IPS DF 19.7 (cell line): ENCODE measurements around the gene PRELP.

ENCODE experiments used
- DNase-seq: peaks from one replicate; pipeline ENCODE4 v3.0.0-alpha.2; 2013; ENCODE audit warnings: low read depth, low spot score

The PRELP gene

GRCh38 chr1:203478231-203478630 is 2.6 kb downstream of the PRELP start:
- DNase-seq, result no peak

GRCh38 chr1:203478986-203479385 is 3.4 kb downstream of the PRELP start:
- no peak for DNase-seq

DNA sequence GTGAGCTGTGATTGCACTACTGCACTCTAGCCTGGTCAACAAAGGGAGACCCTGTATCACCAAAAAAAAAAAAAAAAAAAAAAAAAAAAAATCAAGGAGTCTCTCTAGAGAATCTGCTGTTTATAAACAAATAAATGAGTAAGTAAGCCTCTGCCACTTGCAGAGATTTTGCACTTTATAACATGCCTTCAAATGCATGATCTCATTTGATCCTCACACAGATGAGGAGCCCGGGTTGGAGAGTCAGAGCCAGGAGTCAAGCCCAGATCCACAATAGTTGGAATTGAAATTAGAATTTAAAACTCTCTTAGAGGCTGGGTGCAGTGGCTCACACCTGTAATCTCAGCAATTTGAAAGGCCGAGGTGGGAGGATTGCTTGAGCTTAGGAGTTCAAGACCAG is 4.0 kb downstream of the PRELP start:
- no peak for DNase-seq

GRCh38 chr1:203480084-203480483 is 4.5 kb downstream of the PRELP start:
- DNase-seq, result no peak

DNA sequence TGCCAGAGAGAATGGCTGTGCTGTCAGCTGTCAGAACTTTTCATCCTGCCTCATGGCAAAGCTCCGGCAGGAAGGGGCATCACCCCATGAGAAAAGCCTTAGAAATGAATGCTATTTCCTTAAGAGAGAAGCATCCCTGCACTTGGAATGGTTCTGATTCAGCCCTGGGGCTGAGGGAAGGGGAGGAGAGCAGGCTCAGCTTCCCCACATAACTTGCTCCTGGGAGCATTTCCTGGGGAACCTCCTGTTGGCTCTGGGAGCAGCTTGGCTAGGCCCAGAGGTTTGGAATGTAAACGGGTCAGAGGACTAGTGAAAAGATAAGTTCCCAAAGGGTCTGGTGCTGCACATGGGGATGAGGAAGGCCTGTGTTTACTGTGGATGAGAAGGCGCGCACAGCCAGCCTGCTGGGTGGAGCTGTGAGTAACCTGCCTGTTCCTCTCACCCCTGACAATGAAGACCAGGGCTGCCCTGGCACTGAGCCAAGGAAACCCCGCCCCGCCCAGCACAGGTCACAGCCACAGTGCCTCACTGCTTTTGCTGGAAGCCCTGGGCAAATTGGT is 5.0 kb downstream of the PRELP start:
- no peak for DNase-seq

DNA sequence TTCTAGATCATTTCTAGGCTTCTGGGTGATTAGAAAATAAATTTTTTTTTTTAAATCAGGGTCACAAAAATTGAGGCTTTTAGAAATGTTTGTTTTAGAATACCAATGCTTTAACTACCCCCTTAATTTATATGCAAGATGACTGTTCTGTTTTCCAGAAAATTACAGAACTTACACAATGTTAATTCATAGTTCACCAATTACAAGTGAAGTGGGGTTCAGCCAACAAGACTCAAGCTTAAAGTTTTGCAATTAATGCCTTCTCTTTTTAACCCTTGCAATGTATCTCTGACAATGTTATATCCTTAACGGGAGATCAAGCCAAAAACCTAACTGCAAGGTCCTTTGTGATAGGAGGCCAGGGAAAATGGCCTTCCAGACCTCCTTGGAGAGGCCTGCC is 5.6 kb downstream of the PRELP start:
- no peak for DNase-seq

DNA sequence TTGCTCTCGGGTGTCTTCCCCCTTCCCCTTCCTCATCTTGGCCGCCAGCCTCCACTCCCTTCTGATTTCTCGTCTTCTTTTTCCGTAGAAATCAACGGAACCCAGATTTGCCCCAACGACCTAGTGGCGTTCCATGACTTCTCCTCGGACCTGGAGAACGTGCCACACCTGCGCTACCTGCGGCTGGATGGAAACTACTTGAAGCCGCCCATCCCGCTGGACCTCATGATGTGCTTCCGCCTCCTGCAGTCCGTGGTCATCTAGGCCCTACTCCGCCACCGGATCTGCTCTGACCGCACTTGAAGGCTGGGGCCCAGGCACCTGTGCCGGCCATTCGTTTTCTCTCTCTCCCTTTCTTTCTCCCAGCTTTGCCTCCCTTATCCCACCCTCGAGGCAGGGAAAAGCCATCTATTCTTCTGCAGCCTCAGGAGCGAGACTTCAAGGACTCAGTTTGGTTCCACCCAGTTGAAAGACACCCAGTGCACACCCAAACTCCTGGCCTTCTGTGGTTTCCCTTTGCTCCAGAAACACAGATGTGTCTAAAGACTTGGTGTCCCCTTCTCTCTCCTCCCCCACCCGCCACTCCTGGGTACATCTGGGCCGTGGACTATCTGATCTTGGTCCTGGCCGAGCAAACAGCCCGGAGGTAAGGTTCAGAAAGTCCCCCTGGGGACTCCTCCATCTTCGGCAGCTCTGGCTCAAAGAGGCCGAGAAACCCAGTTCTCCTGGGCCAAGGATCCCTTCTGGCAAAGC is 11.2 kb downstream of the PRELP start:
- no peak for DNase-seq

- no peak for DNase-seq
These were observed 12.9 kb downstream of the PRELP start for GRCh38 chr1:203488539-203488938.

GRCh38 chr1:203490607-203491006 is 15.0 kb downstream of the PRELP start:
- DNase-seq, result no peak

- DNase-seq, result no peak
These were observed 16.1 kb downstream of the PRELP start for GRCh38 chr1:203491664-203492063.

DNA sequence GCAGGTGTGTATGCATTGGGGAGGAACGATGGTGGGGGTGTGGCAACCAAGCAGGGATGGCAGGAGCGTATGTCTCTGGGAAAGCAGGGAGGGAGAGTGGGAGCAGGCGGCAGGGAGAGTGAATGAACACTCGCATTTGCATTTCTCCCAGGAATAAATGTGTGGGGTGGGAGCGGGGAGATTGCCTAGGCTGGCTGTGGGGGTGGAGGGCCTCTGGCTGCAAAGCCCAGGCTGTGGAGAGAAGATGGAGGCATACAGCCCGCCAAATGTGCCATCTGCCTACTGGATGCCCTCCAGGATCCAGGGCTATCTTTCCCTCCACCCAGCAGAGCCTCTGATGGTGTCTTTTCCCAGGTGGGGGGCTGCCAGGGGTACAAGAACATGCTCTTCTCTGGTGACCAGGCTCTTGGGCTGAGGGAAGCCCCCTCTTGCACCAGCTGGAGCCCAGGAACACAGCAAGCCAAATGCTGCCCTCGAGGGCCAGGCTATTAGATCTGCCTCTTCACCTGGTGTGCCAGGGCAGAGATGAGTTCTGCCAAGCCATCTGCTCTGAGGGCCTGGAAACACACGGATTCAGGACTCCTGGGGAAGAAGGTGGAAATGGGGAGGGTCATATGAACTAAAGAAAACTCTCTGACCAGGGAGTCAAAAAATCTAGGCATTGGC is 16.6 kb downstream of the PRELP start:
- DNase-seq, result no peak

GRCh38 chr1:203492748-203493130 is 17.1 kb downstream of the PRELP start:
- no peak for DNase-seq

DNA sequence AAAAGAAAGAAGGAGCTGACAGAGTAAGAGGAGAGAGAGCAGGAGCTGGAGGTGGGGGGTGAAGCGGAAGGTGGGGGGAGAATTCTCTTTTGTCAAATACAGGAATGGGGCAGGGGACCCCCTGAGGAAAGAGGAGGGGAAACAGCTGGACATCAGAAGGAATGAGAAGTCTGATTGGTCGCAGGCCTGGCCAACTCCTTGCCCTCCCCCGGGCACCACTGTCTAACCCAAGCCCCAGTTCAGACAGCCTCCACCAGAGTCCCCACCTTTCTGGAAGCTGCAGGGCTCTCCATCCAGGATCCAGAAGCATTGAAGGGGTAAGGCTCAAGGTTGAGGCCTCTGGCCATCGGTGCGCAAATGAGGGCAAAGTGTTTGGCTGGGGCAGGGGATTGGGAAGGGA is 18.3 kb downstream of the PRELP start, which contains the start of gene OPTC:
OPTC (plus strand) TSS at position 253 of the 400 bp plus-strand sequence. CDS start 1,853 bp downstream, outside the sequence.
- DNase-seq, result no peak

- no peak for DNase-seq
These were observed 20.2 kb downstream of the PRELP start for GRCh38 chr1:203495845-203496244.

GRCh38 chr1:203497269-203497777 is 21.7 kb downstream of the PRELP start:
- no peak for DNase-seq

- DNase-seq, result no peak
These were observed 24.2 kb downstream of the PRELP start for GRCh38 chr1:203499643-203500278.

GRCh38 chr1:203500279-203500678 is 24.7 kb downstream of the PRELP start:
- DNase-seq, result no peak

GRCh38 chr1:203503836-203504235 is 28.2 kb downstream of the PRELP start:
- no peak for DNase-seq

DNA sequence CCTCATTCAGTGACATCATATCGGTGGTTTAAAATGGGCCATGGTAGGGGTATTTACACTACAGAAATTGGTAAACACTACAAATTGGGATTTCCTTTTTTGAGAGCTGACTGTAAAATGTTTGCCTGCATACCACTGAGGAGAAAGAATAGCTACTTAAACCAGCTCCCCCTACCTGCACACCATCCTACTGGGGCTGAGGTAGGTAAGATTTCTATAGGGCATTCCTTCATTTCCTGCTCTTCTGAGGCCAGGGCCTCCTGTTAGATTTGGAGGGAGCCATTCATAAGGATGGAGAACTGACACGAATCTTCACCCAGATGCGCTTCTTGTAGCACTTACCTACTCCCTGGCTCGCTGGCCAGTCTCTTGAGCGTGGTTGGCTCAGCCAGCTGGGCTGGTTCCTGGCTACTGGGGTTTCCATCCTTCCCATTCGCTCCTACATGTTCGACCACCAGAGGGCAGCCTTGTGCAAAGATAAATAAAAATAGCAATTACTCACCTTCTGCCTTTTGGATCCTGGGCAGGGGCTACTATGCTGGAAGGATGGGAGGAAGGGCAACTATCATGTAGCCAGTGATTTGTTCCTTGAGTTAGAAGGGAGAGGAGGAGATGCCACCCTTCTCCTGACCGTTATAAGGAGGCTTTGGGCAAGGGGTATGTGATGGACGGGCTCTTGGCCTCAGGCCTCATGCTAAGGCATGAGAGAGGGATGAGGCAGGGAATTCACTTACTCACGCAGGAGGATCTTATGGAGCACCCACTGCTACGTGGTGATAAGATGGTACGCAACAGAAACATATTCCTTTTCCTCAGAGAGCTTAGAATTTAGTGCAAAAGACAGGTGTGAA is 29.0 kb downstream of the PRELP start:
- DNase-seq, result peak; percentile 56

GRCh38 chr1:203505526-203506204 is 30.1 kb downstream of the PRELP start:
- no peak for DNase-seq
